Embryonic facial prominence (tissue), 1 donor: Measurements from ENCODE around the gene OR4K5.
"Not testable (repeated sequence)": the region's sequence is repeated elsewhere in the genome, so short reads cannot be mapped to it uniquely, and the experiment has no call there.

Source experiments
- DNase-seq: peaks from one replicate; pipeline ENCODE4 v3.0.0-alpha.2; 2016; ENCODE audit errors: extremely low spot score

The OR4K5 gene

DNA sequence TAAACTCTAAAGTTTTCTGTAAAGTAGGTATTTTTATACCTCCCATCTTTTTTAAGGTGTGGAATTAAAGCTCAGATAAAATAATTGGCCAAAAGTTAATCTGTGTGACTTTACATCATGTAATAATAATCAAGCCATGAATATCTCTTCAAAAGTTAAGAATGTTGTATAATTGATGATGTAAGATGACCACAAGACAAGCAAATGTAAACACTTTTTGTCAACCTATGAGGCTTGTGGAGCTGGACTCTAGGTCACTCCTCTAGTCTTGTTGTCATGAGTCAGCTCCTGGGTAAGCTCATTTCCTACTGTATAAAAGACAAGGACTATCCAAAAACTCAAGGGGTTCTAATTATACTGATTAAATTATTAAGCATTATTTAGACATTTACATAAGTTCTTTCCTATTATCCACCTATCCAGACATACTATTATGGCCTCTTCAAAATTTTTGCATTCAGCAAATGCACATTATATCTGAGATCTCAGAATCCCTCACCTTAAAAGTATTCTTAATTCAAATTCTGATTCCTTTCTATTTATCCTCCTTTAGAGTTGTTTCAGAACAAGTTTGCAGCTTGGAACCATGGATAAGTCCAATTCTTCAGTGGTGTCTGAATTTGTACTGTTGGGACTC, at the start of gene OR4K5:
Gene OR4K5, plus strand, starts transcription at position 587 of the 637 bp plus-strand sequence. Its CDS starts 0 bp downstream, at position 587.
- no peak for DNase-seq

- DNase-seq, result no peak
These were observed 47.2 kb upstream of the OR4K5 start for GRCh38 chr14:19873178-19873577.

DNA sequence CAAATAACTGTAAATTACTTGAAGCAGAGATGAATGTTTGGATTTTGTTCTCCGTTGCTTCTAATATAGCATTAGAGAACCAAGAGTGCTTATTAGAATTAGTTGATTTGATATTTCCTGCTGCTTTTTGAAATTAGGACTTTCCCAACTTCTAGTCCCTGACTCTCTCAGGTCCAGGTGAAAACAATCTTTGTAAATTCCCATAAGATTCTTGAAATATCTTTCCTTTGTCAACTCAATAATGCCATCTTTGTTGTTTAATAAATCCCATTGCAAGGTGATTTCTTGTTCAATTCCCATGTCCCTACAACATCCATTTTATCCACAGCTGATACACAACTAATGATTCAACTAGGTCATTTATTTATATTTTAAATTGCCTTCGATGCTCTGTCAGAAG, 45.6 kb upstream of the OR4K5 start, which contains the start of gene OR4K2:
Gene OR4K2, plus strand, starts transcription at position 301 of the 400 bp plus-strand sequence. CDS start 1,126 bp downstream, outside the sequence.
- no peak for DNase-seq

GRCh38 chr14:19878029-19878642, 42.3 kb upstream of the OR4K5 start:
- no peak for DNase-seq

DNA sequence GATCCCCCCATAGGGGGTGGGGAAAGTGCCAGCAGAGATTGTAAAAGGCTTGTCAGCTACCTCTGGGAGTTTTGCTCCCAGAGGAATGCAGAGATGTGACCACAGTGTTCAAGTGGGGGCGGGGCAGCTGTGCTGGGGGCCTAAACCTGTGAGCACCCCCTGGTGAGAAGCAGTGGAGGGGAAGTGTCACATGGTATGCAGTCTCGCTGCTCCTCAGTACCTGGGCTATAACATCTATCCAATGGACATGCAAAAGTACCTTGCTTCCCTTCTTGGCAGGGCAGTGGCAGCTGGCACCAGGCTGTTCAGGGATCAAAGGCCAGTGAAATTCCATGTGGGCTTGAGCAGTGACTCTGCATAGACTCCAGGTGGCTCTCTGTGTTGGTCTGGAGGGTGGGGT, 25.1 kb upstream of the OR4K5 start:
- DNase-seq, result no peak

DNA sequence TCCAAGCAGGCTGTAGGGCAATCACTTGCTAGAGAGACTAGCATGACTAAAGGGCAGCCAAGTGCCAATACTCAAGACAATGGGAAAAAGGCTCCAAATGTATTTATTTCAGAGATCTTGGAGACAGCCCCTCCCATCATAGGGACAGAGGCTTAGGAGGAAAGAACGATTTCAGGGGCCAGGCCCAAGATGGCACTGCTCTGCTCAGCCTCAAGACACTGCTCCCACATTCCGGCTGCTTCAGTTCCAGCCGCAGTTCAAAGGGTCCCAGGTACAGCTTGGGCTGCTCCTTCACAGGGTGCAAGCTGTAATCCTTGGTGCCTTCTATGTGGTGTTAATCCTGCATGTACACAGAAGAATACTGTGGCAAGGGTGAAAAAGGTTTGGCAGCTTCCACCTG, 19.4 kb upstream of the OR4K5 start:
- no peak for DNase-seq

- no peak for DNase-seq
These were observed 18.0 kb upstream of the OR4K5 start for GRCh38 chr14:19902409-19902808.

- DNase-seq, result no peak
These were observed 13.7 kb upstream of the OR4K5 start for GRCh38 chr14:19906665-19907064.

DNA sequence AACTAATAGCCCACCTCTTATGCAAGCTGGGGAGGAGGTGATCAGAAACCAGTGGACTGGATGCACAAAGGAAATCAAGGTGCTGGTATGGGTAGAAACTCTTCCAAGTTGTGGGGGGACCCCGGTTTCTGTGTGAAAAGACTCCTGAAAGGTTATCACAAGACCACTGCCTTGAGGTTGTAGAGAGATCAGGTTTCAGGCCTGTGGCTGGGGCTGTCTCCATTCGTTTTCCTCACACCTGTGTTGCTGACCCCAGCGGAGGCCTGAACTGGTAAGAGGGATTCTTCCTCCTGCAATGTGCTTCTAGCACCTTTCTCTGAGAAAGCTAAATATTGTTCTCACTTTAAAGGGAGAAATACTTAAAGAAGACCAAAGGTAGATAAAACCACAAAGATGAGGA, 9.3 kb upstream of the OR4K5 start:
- DNase-seq, result no peak

GRCh38 chr14:19917243-19917642, 3.2 kb upstream of the OR4K5 start:
- DNase-seq, result no peak

DNA sequence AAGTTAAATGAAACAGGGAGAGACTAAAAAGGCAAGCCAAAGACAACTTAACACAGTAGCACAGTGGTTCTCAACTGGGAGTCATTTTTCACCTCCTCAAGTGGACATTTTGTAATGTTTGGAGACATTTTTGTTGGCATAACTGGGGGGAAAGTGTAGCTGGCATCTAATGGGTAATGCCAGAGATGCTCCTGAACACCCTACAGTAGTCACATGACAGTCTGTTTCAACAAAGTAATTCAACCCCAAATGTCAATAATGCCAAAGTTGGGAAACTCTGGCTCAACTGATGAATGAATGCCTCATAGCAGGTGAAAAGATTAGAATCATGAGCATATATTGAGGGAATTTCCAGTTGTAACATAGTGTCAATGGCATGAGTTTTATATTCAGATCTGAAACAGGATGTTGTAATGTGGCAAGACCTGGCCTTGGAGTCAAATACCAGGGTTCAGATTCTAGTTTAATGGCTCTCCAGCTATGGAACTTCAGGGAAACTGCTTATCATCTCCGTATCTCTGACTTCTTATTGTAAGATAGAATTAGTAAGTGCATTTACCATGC, 2.4 kb upstream of the OR4K5 start:
- DNase-seq, result no peak

- DNase-seq, result no peak
These were observed 1.7 kb upstream of the OR4K5 start for GRCh38 chr14:19918553-19919264.

- DNase-seq, result no peak
These were observed 10.2 kb downstream of the OR4K5 start, which contains the start of gene OR4K1 for GRCh38 chr14:19930617-19931016. OR4K1 (plus strand) TSS chr14:19930917; CDS start chr14:19935667, 4,750 bp downstream.

DNA sequence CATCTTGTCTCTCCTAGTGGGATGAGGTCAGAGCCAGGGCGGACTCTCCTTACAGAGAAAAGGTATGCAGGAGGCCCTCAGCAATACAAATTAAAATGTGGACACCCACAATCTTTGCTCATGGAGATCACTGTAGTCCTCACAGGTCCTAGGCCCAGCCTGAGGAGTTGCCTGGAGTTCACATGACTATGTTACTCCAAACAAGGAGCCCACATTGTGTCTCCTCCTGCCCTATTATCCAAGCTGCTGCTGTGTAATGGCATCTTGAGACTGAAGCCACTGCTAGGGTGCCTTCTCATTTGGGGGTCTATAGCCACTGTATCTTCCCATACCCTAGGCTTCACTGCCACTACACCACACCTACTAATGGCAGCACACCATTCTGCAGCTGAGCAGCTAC, 21.3 kb downstream of the OR4K5 start:
- DNase-seq, result no peak

- DNase-seq, result no peak
These were observed 27.1 kb downstream of the OR4K5 start for GRCh38 chr14:19947413-19948090.

DNA sequence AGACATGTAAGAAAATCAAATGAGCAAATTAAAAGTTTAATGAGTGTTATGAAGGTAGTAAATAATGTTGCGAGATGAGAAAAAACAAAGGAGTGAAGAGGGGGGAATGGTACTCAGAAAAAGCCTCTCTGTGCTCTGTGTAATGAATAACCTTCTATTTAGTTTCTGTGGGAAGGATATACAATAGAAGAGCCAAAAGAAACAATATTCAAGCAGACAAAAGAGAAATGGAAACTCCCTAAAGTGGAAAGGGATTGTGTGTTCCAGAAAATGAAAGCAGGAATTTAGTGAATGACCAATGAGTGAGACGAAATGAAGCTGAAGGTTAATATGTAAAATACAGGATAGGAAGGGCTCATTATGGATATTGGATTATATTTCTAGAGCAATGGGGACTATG, 28.8 kb downstream of the OR4K5 start:
- DNase-seq, result no peak

- not testable (repeated sequence) for DNase-seq
These were observed 49.3 kb downstream of the OR4K5 start for GRCh38 chr14:19969735-19970134.
